Prostate gland (tissue), 2 donors: Measurements from ENCODE around the gene ITPR1. TPM values are rescaled to one million over a fixed set of nuclear protein-coding genes. Genes with fewer than 3 reads are reported as not detected.

Experiments used
- DNase-seq: peaks from one replicate; pipeline ENCODE4 v3.0.0-alpha.2; 2019; ENCODE audit warnings: low spot score
- H3K27ac ChIP-seq, 2 donors: fragments of 200-600 bp; sonication (generic); 2 replicates each; pipeline ENCODE4 v1.5.1; 2017 to 2019
- H3K27me3 ChIP-seq: fragments of 200-600 bp; sonication (generic); replicated peaks from 2 replicates; pipeline ENCODE4 v1.5.1; 2019; ENCODE audit not compliant: insufficient read depth
- H3K36me3 ChIP-seq, 2 donors: fragments of 200-600 bp; sonication (generic); 1 replicate in 1 of 2; 2 replicates in 1 of 2; pipeline versions ENCODE4 v1.5.1 to v1.8.1; 2017 to 2019
- H3K4me1 ChIP-seq: fragments of 200-600 bp; sonication (generic); replicated peaks from 2 replicates; pipeline ENCODE4 v1.5.1; 2019
- H3K4me3 ChIP-seq, 2 donors: fragments of 200-600 bp; sonication (generic); 2 replicates each; pipeline ENCODE4 v1.5.1; 2017 to 2019
- H3K9me3 ChIP-seq: fragments of 200-600 bp; sonication (generic); 2 replicates; pipeline ENCODE4 v1.5.1; 2017
- POLR2A ChIP-seq: fragments of 450-650 bp; IDR thresholded peaks from one replicate; pipeline ENCODE4 v1.6.1; 2016; ENCODE audit warnings: antibody characterized with exemption, mild to moderate bottlenecking
- POLR2AphosphoS5 ChIP-seq: sonication (generic); formaldehyde crosslinking; IDR thresholded peaks from one replicate; pipeline ENCODE4 v1.6.1; 2017; ENCODE audit warnings: antibody characterized with exemption
- WGBS: methylation state at CpG from one replicate; pipeline ENCODE4 v1.1.5; 2018; 5-methylcytosine and 5-hydroxymethylcytosine counted together
- intact Hi-C: fragments of 100-400 bp; cut with DNase I; formaldehyde crosslinking; loops from one replicate; pipeline ENCODE4 v1.14.2; 2022
- total RNA-seq, 2 donors: library from RNA; depleted of rRNA; stranded (reverse); fragments of >200 nt; gene quantifications; one replicate each; pipeline ENCODE4 v1.1.0, GENCODE V29; 2016
- TF ChIP-seq, protein P1 (sequence below), 4 experiments: fragments of 200-600 bp in 2 of 4; fragments of 450-650 bp in 2 of 4; sonication (generic) in 2 of 4; IDR thresholded peaks; 1 replicate in 3 of 4; 2 replicates in 1 of 4; pipeline ENCODE4 v1.5.1; 2016 to 2019; ENCODE audit warnings: antibody characterized with exemption in 4 of 4, mild to moderate bottlenecking in 2 of 4, moderate library complexity in 2 of 4

The ITPR1 gene
- total RNA-seq, 2 donors from 2014 or later = 80.0 to 126 TPM

DNA sequence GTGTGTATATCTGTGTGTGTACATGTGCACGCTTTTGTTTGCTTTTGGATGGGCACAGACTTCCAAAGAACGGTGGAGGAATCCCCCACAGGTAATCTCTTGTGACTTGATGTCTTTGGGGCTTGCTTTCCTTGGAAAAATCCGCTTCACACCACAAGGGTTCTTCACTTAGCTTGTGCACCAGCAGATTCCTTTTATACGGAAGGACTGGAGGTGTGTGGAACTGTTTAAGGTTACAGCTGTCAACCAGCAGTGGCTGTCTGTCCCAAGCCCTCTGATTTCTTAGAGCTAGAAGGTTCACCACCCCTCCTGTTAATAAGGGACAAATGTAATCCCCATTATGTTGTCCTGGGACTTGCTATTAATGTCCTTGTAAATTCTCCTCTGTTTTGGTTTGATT lies 193.5 kb downstream of the ITPR1 start:
- WGBS = 76% methylated on average over 4 of the region's 4 CpGs
- Histone ChIP-seq H3K4me1 (peaks cover 7% of the 10 kb centered on the region), H3K27me3 (no peaks in the 10 kb centered on the region), H3K27ac (peak overlapping the region; percentile 19 to 64), H3K36me3 (peaks cover 4 to 18% of the 10 kb centered on the region in 2 donors), H3K4me3 (no peak overlapping the region), H3K9me3 (no peaks in the 10 kb centered on the region)
- no peak for DNase-seq
- TF ChIP-seq, protein P1, sequence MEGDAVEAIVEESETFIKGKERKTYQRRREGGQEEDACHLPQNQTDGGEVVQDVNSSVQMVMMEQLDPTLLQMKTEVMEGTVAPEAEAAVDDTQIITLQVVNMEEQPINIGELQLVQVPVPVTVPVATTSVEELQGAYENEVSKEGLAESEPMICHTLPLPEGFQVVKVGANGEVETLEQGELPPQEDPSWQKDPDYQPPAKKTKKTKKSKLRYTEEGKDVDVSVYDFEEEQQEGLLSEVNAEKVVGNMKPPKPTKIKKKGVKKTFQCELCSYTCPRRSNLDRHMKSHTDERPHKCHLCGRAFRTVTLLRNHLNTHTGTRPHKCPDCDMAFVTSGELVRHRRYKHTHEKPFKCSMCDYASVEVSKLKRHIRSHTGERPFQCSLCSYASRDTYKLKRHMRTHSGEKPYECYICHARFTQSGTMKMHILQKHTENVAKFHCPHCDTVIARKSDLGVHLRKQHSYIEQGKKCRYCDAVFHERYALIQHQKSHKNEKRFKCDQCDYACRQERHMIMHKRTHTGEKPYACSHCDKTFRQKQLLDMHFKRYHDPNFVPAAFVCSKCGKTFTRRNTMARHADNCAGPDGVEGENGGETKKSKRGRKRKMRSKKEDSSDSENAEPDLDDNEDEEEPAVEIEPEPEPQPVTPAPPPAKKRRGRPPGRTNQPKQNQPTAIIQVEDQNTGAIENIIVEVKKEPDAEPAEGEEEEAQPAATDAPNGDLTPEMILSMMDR (IDR thresholded peaks at IDR 0.05) = no peak
- TF ChIP-seq POLR2AphosphoS5 = no peak
- no peak for TF ChIP-seq POLR2A
- intact Hi-C loops = no loop called here

DNA sequence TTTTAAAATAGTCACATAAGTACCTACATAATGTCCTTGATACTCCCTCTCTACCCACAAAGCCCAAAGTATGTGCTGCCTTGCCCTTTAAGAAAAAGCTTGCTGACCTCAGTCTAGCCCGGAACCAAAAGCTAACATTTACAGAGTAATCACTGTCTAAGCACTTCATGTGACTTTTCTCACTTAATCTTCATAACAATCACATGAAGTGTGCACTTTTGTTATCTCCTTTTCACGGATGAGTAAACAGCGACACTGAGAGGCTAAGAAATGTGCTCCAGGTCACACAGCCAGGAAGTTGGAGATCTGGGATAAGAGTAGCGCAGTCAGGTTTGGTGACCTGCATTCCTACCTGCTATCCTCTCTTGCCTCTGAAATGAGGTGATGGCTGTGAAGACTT lies 194.0 kb downstream of the ITPR1 start:
- no peak overlapping the region for H3K4me3 ChIP-seq
- TF ChIP-seq, protein P1 (IDR thresholded peaks at IDR 0.05) = peak in 1 of 4 experiments; percentile 16
- TF ChIP-seq POLR2AphosphoS5 (peak; percentile 67), POLR2A (no peak)
- no peak for DNase-seq
- no peaks in the 10 kb centered on the region for H3K9me3 ChIP-seq
- WGBS = 40% methylated on average over 4 of the region's 4 CpGs
- intact Hi-C loops = no loop called here
- peaks cover 4 to 18% of the 10 kb centered on the region in 2 donors for H3K36me3 ChIP-seq
- no peaks in the 10 kb centered on the region for H3K27me3 ChIP-seq
- peaks cover 7% of the 10 kb centered on the region for H3K4me1 ChIP-seq
- H3K27ac ChIP-seq = peak overlapping the region; percentile 19 to 64

DNA sequence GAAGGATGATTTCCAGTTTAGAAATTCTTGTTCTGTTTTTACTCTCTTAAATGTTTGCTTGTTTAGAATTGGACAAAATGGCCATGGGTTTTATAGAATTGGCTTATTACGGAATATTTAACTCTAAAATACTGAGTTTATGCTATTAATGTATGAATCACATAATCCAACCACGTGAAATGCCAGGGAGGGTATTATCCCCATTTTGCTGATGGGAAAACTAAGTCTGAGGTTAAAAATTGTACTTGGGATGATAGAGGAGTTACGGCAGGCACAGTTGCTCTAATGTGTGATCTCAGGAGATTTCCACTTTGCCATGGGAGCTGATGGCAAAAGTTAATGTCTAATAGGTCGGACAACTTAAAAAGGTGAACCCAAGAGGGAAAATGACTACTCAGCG lies 194.4 kb downstream of the ITPR1 start:
- Histone ChIP-seq H3K4me1 (peaks cover 7% of the 10 kb centered on the region), H3K27me3 (no peaks in the 10 kb centered on the region), H3K4me3 (no peak overlapping the region), H3K9me3 (no peaks in the 10 kb centered on the region), H3K27ac (peak overlapping the region; percentile 19 to 64), H3K36me3 (peaks cover 4 to 14% of the 10 kb centered on the region in 2 donors)
- no peak for DNase-seq
- intact Hi-C loops = no loop called here
- no peak for TF ChIP-seq POLR2AphosphoS5
- TF ChIP-seq POLR2A = no peak
- TF ChIP-seq, protein P1 (IDR thresholded peaks at IDR 0.05) = no peak
- WGBS = 83% methylated on average over 5 of the region's 5 CpGs

DNA sequence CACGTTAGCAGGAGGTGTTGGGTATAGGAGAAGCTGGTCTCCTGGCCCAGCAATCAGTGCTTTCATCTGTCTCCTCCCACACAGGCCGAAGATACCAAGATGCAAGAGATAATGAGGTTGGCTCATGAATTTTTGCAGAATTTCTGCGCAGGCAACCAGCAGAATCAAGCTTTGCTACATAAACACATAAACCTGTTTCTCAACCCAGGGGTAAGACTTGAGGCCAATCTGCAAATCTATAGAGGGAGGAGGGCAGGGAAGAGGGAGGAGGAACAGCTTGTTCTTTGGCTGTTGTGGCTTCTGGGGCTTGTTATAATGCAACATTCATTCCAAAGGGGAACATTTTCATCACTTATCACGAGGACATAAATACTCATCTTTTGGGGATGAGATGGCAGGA lies 195.3 kb downstream of the ITPR1 start:
- Histone ChIP-seq H3K9me3 (no peaks in the 10 kb centered on the region), H3K4me1 (peaks cover 7% of the 10 kb centered on the region), H3K4me3 (no peak overlapping the region), H3K27me3 (no peaks in the 10 kb centered on the region), H3K36me3 (peaks cover 4 to 11% of the 10 kb centered on the region in 2 donors), H3K27ac (peak overlapping the region; percentile 19 to 64)
- DNase-seq = peak; percentile 46
- TF ChIP-seq, protein P1 (IDR thresholded peaks at IDR 0.05) = no peak
- TF ChIP-seq POLR2A (no peak), POLR2AphosphoS5 (peak; percentile 89)
- intact Hi-C loops = no loop called here
- WGBS = 22% methylated on average over 4 of the region's 4 CpGs

DNA sequence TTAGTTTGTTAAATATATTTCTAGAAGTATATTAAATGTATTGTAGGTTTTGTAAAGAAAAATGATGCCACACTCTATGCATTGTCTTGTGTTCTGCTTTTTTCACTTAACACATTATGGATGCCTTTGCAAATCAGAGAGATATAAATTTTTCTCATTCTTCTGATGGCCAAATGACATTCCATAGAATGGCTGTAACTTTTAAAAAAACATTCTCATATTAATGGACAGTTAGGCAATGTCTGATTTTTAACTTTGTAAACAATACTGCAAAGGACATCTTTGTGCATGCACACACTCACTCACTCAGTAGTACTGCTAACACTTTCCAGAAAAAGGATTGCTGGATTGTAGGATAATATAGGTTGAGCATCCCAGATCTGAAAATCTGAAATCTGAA lies 195.9 kb downstream of the ITPR1 start:
- no peak for DNase-seq
- no peak overlapping the region for H3K4me3 ChIP-seq
- H3K27me3 ChIP-seq = no peaks in the 10 kb centered on the region
- peaks cover 4% of the 10 kb centered on the region in 2 donors for H3K36me3 ChIP-seq
- H3K9me3 ChIP-seq = no peaks in the 10 kb centered on the region
- H3K27ac ChIP-seq = peak overlapping the region in 1 of 2 donors; percentile 64
- H3K4me1 ChIP-seq = peaks cover 7% of the 10 kb centered on the region
- intact Hi-C loops = no loop called here
- TF ChIP-seq POLR2AphosphoS5 (no peak), POLR2A (no peak)
- TF ChIP-seq, protein P1 (IDR thresholded peaks at IDR 0.05) = no peak
